Mammary epithelial cell (primary cell): Measurements from ENCODE around the gene GBE1.

Experiments
- CTCF ChIP-seq, 2 donors: IDR thresholded peaks in 1 of 2; conservative IDR thresholded peaks in 1 of 2; 2 replicates each; pipeline ENCODE4 v1.5.1; 2011 to 2012; ENCODE audit warnings: inconsistent platforms in 2 of 2, low read length in 2 of 2, mild to moderate bottlenecking in 2 of 2, control low read depth in 1 of 2, low read depth in 1 of 2; ENCODE audit not compliant: insufficient read depth in 1 of 2; ENCODE audit errors: extremely low read depth in 1 of 2
- EZH2 ChIP-seq: IDR thresholded peaks from 2 replicates; pipeline ENCODE4 v1.6.1; 2012; ENCODE audit warnings: low read length, inconsistent platforms, borderline replicate concordance

GRCh38 chr3:81770710-81771109 is 9.3 kb upstream of the GBE1 start:
- TF ChIP-seq CTCF (conservative IDR thresholded peaks at IDR 0.05 in 1 of 2, IDR thresholded peaks at IDR 0.05 in 1 of 2; ENCODE audit: extremely low read depth in 1 of 2, insufficient read depth in 1 of 2, low read depth in 1 of 2, low read length in 2 of 2) (no peak), EZH2 (no peak)
